Daoy (cell line): ENCODE data around the gene ADD3. TPM values are rescaled to one million over a fixed set of nuclear protein-coding genes. Genes with fewer than 3 reads are reported as not detected.
"Not testable (repeated sequence)": the region's sequence is repeated elsewhere in the genome, so short reads cannot be mapped to it uniquely, and the experiment has no call there.

ENCODE experiments used
- DNase-seq: peaks from one replicate; pipeline ENCODE4 v3.0.0-alpha.2; 2015; ENCODE audit warnings: low read depth
- total RNA-seq: library from RNA; depleted of rRNA; stranded (reverse); fragments of >200 nt; shearing (Covaris generic); gene quantifications from 2 replicates; pipeline ENCODE4 v1.2.3, GENCODE V29; 2014

The ADD3 gene
- total RNA-seq, 1 experiment from 2014 or later, result 26.5 TPM

GRCh38 chr10:110103921-110104461 lies 96.2 kb downstream of the ADD3 start:
- DNase-seq, result no peak

GRCh38 chr10:110105873-110106272 lies 98.1 kb downstream of the ADD3 start:
- no peak for DNase-seq

GRCh38 chr10:110107430-110107829 lies 99.6 kb downstream of the ADD3 start:
- DNase-seq, result no peak

- DNase-seq, result no peak
Observed at GRCh38 chr10:110107887-110108286, 100.1 kb downstream of the ADD3 start.

GRCh38 chr10:110109511-110109910 lies 101.7 kb downstream of the ADD3 start:
- DNase-seq, result no peak

GRCh38 chr10:110110338-110110737 lies 102.6 kb downstream of the ADD3 start:
- no peak for DNase-seq

DNA sequence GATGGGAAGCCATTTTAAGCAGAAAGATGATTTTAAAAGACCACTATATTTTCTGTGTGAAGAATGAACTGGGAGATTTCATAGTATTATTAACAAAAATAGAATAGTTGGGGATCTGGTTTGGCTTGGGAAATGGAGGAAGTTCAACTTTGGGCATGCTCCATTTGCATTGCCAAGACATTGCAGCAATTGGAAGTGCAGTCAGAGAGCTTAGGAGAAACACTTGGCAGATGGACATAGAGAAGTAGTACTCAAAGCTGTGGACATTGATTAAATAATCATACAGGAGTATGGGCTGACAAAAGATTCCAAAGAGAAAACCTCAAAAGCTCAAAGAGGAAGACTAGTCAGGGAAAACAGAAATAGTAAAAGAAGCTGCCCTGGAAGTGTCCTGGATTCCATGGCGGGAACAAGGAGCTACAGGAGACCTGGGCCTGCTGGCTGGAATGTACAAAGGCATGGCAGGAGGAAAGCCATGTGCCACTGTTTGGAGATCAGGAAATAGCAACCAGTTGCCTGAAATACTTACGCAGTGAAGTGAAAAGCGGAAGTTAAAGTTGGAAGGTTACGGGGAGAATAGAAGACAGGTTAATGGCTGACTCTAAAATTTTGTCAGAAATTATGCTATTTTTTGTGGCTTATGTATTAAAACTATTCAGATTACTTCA lies 106.0 kb downstream of the ADD3 start:
- DNase-seq, result no peak

DNA sequence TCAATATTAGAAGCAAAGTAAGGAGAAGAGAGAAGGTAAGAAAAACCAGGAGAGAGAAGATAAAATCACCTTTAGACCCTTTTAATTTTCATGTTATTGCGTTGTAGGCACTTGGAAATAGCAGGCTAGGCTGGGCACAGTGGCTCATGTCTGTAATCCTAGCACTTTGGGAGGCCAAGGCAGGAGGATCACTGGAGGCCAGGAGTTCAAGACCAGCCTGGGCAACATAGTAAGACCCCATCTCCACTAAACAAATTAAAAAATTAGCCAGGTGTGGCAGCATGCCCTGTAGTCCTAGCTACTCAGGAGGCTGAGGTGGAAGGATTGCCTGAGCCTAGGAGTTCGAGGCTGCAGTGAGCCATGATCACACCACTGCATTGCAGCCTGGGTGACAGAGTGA lies 106.9 kb downstream of the ADD3 start:
- not testable (repeated sequence) for DNase-seq

DNA sequence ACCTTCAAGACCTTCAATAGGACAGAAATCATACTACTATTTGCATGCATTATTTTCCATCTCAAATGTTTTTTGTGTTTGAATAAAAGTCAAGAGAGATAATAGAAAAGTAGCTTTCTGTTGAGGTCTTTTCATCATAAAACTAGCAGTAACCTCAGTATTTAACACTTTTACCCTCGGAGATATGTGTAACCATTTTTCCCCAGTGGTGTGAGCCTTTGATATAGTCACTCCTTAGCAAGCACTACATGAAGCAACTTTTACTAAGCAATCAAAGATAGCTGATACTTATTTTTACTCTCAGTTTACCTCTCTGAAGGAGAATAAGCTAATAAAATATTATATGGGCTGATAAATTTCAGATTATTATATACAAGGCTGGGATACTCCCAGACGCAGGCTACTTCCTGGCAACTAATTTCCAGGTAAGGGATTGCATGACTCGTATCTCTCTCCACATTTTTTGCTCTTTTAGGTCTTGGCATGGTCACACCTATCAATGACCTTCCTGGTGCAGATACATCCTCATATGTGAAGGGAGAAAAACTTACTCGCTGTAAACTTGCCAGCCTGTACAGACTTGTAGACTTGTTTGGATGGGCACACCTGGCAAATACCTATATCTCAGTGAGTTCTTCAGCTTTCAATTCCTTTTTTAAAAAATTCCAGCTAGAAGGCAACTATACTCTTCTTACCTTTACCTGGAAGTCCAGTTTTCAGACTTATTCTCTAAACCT lies 108.2 kb downstream of the ADD3 start:
- no peak for DNase-seq

DNA sequence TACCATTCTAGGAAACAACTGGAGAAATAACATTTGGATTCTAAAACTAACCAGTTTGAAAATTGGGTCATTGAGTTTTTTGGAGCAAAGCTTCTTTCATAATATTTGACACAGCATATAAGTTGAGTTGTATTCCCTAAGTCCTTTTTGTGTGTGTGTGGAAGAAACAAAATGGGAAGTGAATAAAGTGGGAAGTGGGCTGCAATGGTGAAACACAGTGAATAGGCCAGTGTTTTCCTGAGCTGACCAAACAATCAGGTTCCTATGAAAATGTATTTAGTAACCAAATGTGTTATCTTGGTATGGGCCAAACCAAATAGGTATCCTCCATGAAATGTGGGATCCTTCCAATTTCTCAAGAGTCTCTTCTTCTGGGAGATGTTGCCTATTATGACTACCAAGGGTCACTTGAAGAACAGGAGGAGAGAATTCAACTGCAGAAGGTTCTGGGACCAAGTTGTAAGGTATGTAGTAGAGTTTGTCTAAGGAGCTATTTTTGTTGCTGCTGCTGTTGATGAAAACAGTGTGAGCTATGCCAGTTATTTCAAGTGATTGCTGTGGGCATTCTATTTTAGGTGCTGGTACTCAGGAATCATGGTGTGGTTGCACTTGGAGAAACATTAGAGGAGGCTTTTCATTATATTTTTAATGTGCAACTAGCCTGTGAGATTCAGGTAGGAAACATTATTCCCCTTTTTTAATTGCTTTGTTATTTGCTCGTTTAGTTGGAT lies 111.3 kb downstream of the ADD3 start:
- no peak for DNase-seq

- no peak for DNase-seq
Observed at GRCh38 chr10:110123594-110123993, 115.8 kb downstream of the ADD3 start.

DNA sequence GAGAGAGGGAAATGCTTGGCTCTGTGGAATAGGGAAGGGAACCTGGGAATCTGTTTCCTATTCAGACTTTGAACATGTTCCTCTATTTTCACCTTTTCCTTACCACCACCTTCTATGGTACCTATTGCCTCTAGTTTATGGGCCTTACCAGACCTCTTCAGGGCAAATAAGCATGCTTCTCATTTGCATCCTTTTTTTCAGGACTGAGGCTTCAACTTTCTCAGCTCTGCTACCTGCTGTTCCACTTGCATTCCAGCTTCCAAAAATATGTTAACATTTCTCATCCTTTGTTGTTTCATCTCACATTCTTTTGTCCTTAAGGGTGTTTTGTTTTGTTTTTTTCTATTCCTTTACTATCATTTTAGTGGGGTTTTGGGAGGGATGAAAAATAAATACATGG lies 121.7 kb downstream of the ADD3 start:
- DNase-seq, result no peak

GRCh38 chr10:110134917-110135316 lies 127.1 kb downstream of the ADD3 start:
- DNase-seq, result no peak

- not testable (repeated sequence) for DNase-seq
Observed at GRCh38 chr10:110135836-110136235, 128.1 kb downstream of the ADD3 start.

GRCh38 chr10:110137142-110137545 lies 129.4 kb downstream of the ADD3 start:
- no peak for DNase-seq

DNA sequence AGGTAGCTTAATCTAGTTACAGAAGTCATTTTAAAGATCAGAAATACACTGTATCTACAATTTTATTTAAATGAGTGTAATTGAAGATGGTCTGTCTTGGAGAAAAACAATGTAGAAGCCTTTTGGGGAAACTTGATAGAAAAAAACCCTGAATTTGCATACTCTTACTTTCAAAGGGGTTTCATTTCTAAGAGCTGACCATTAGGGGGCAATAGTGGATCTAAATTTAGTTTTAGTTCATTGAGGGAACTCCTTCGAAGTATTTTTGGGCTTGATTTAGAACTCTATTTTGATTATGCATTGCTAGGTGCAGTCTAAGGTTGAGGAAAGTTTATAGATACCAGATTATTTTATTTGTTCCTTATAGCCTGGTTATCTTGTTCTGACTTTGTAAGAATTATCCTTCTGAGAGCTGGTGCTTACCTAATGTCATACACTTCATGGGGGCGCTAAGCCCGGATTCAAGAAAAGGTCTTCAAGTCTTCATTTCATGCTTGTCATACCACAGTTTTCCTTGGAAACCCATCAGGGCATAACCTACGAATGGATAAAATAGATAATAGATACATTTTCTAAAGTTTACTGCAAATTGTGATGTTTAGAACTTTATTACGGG lies 130.5 kb downstream of the ADD3 start:
- no peak for DNase-seq

GRCh38 chr10:110141185-110141584 lies 133.4 kb downstream of the ADD3 start:
- no peak for DNase-seq

DNA sequence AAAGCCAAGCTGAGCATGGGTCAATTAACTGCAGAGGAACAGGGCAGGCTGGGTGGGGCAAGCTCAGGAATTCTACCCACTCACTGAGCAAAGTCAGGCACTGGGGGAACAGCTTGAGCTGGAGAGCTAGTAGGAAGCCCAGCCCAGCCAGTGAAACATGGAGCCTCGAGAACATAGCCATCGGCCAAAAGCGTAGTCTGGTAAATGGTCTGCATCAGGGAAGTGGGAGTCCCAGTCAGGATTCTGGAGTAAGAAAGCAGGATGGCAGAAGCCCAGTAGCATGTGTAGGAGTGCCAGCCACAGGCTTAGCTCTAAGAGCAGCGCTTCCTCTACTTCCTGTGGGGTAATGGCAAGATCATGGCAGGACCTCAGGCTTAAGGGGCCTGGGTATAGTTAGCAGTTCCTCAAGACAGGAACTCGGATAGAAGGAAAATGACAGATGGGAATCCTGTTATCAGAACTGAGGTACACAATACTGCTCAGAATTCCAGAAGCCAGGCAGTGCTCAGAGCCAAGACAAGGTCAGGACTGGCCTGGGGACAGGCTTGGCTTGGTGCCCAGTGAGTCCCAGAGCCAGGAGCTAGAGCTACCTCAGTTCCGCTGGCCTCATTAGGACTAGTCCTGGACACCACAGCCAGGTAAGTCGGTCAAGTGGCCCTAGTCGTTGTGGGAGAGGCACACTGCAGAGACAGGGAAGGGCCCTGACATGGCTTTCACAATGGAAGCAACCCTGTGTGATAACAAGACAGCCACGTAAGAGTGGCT lies 134.3 kb downstream of the ADD3 start:
- no peak for DNase-seq

- DNase-seq, result no peak
Observed at GRCh38 chr10:110142965-110143364, 135.2 kb downstream of the ADD3 start.

DNA sequence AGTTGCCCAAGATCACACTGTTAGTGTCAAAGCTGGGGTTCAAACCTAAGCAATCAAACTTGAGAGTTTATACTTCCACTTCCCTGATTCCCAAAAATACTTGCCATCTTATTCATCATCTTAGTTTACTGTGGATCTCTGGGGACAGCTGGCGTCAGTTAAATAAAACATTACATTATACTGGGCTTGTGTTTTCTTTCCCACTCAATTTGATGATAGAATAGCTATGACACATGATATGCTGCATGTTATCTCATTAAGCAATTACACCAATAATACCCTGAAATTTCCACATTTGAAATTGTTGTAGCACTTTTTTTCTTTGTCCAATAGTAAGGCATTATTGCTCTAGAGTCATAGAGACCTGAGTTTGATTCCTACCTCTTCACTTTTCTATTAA lies 136.7 kb downstream of the ADD3 start:
- no peak for DNase-seq

- peak; percentile 33 for DNase-seq
Observed at GRCh38 chr10:110147961-110148360, 140.2 kb downstream of the ADD3 start.
